GM12878 (cell line): Measurements from ENCODE around the gene MFNG. TPM values are rescaled to one million over a fixed set of nuclear protein-coding genes. Genes with fewer than 3 reads are reported as not detected.

ENCODE experiments used
- ATAC-seq: fragments of 200-7000 bp; cut with Tn5 transposase; 3 replicates; pipeline ENCODE4 v1.9.1; 2020; ENCODE audit warnings: mild to moderate bottlenecking, moderate library complexity
- BruUV-seq: library from RNA; stranded (reverse); fragments of 400-500 nt; replicated peaks from 2 replicates; lab custom pipeline; 2021; lab: Mats Ljungman, UMichigan
- CTCF ChIA-PET: fragments of 300-600 bp; sonication (Branson Sonifier 250); formaldehyde crosslinking; extraction: SDS; loops from one replicate; lab custom pipeline; 2021; ENCODE audit warnings: inconsistent platforms; lab: Yijun Ruan, JAX
- POLR2A ChIA-PET: fragments of 350-600 bp; formaldehyde crosslinking; extraction: SDS; loops from one replicate; lab custom pipeline; 2021; ENCODE audit warnings: inconsistent platforms; lab: Charles Lee
- RAD21 ChIA-PET: fragments of 300-600 bp; sonication (Branson Sonifier 250); formaldehyde crosslinking; loops from one replicate; lab custom pipeline; 2023; ENCODE audit warnings: antibody characterized with exemption; ENCODE audit not compliant: unreplicated experiment; lab: Charles Lee
- SMC1A ChIA-PET: fragments of 300-600 bp; sonication (Branson Sonifier 250); formaldehyde crosslinking; loops from one replicate; lab custom pipeline; 2023; ENCODE audit not compliant: unreplicated experiment, uncharacterized antibody; lab: Charles Lee
- DNase-seq: peaks from one replicate; pipeline ENCODE4 v3.0.0-alpha.2; 2011; ENCODE audit warnings: low read depth, low spot score
- FAIRE-seq: peaks from 3 replicates; lab custom pipeline; 2011; peaks lifted over from hg19 to GRCh38; lab: Jason Lieb, UNC
- H2AFZ ChIP-seq: 2 replicates; pipeline ENCODE4 v1.6.0; 2011; ENCODE audit warnings: low read depth, low read length, control low read depth; ENCODE audit not compliant: control insufficient read depth
- H3K27ac ChIP-seq: 2 replicates; pipeline ENCODE4 v1.5.1; 2011; ENCODE audit warnings: control low read depth; ENCODE audit not compliant: control insufficient read depth, insufficient read depth
- H3K27me3 ChIP-seq, 2 experiments: replicated peaks in 1 of 2; 2 replicates each; pipeline versions ENCODE4 v1.6.0 to v1.6.1; 2011; ENCODE audit warnings: low read length in 1 of 2; ENCODE audit not compliant: control insufficient read depth in 2 of 2, insufficient read depth in 2 of 2
- H3K36me3 ChIP-seq, 2 experiments: 2 replicates each; pipeline ENCODE4 v1.5.1; 2011; ENCODE audit warnings: low read length in 1 of 2; ENCODE audit not compliant: control insufficient read depth in 2 of 2, insufficient read depth in 2 of 2
- H3K4me1 ChIP-seq: 2 replicates; pipeline ENCODE4 v1.6.1; 2011; ENCODE audit warnings: mild to moderate bottlenecking, low read length, moderate library complexity, mixed read lengths; ENCODE audit not compliant: control insufficient read depth, insufficient read depth
- H3K4me2 ChIP-seq: 2 replicates; pipeline ENCODE4 v1.6.0; 2011; ENCODE audit warnings: control low read depth; ENCODE audit not compliant: control insufficient read depth, insufficient read depth
- H3K4me3 ChIP-seq: fragments of 200-600 bp; sonication (generic); 2 replicates; pipeline ENCODE4 v1.5.1; 2016
- H3K79me2 ChIP-seq: 2 replicates; pipeline ENCODE4 v1.6.0; 2011; ENCODE audit warnings: low read length; ENCODE audit not compliant: control insufficient read depth, insufficient read depth
- H3K9ac ChIP-seq: 2 replicates; pipeline ENCODE4 v1.8.0; 2011; ENCODE audit warnings: low read length, control low read depth, mixed read lengths; ENCODE audit not compliant: control insufficient read depth, insufficient read depth
- H3K9me3 ChIP-seq: replicated peaks from 3 replicates; pipeline ENCODE4 v1.5.1; 2011; ENCODE audit warnings: mild to moderate bottlenecking, low read length; ENCODE audit not compliant: control insufficient read depth, insufficient read depth
- H4K20me1 ChIP-seq: 2 replicates; pipeline ENCODE4 v1.6.0; 2011; ENCODE audit not compliant: control insufficient read depth, insufficient read depth
- CREB1 ChIP-seq: IDR thresholded peaks from 2 replicates; pipeline ENCODE4 v1.6.1; 2012; ENCODE audit warnings: low read depth, mild to moderate bottlenecking, inconsistent platforms
- CUX1 ChIP-seq: IDR thresholded peaks from 2 replicates; pipeline ENCODE4 v1.6.1; 2012; ENCODE audit warnings: improper control_type of control experiment, low read depth, low read length; ENCODE audit not compliant: insufficient replicate concordance
- IKZF2 ChIP-seq, 2 experiments: fragments of 450-650 bp; IDR thresholded peaks; 2 replicates each; pipeline ENCODE4 v1.6.1; 2017; ENCODE audit warnings: mild to moderate bottlenecking in 2 of 2, moderate library complexity in 2 of 2
- MYC ChIP-seq: IDR thresholded peaks from 2 replicates; pipeline ENCODE4 v1.6.1; 2011; ENCODE audit warnings: mild to moderate bottlenecking, low read length, moderate library complexity, inconsistent platforms; ENCODE audit not compliant: insufficient read depth, insufficient replicate concordance, insufficient read length, severe bottlenecking
- WGBS: methylation state at CpG from one replicate; pipeline ENCODE4 v1.1.6; 2016; ENCODE audit warnings: low lambda C conversion rate; ENCODE audit not compliant: insufficient replicate concordance, insufficient coverage; ENCODE audit errors: missing lambda C conversion rate; 5-methylcytosine and 5-hydroxymethylcytosine counted together
- in situ Hi-C: fragments of 300-500 bp; cut with MboI; formaldehyde crosslinking; loops from 9 replicates; pipeline ENCODE4 v1.14.3; 2018; ENCODE audit warnings: mixed read lengths
- intact Hi-C: fragments of 100-400 bp; cut with micrococcal nuclease; formaldehyde crosslinking; loops from one replicate; pipeline ENCODE4 v1.14.2; 2022; ENCODE audit not compliant: unreplicated experiment
- polyA plus RNA-seq, 11 experiments: library from polyadenylated mRNA; depleted of rRNA in 4 of 11; unstranded in 6 of 11; stranded (reverse) in 5 of 11; fragments of >200 nt; fragmentation: Nextera tagmentation in 4 of 11; fragmentation: Illumina TruSeq in 1 of 11; extraction: Ambion mirVana in 4 of 11; extraction: Trizol in 1 of 11; gene quantifications; 1 replicate in 1 of 11; 2 replicates in 10 of 11; pipeline versions ENCODE4 v1.2.1 to v1.2.3, GENCODE V29; 2011 to 2016; ENCODE audit warnings: inconsistent platforms in 2 of 11, missing spikeins in 2 of 11, low read depth in 1 of 11
- total RNA-seq, 4 experiments: library from RNA; depleted of rRNA in 3 of 4; stranded (reverse); fragments of >200 nt in 3 of 4; fragmentation: Illumina TruSeq in 1 of 4; extraction: Trizol in 1 of 4; gene quantifications; 2 replicates each; pipeline versions ENCODE4 v1.2.1 to v1.2.3, GENCODE V29; 2013 to 2021
- TF ChIP-seq, protein P1 (sequence below): fragments of 450-650 bp; IDR thresholded peaks from 2 replicates; pipeline ENCODE4 v1.6.1; 2017; ENCODE audit warnings: mild to moderate bottlenecking, moderate library complexity

The MFNG gene
- total and polyA plus RNA-seq, 10 of the 15 experiments (the other 5 are each of a cell fraction or from before 2014, with no cell fraction given), result 11.5 to 117 (median 68.5) TPM

DNA sequence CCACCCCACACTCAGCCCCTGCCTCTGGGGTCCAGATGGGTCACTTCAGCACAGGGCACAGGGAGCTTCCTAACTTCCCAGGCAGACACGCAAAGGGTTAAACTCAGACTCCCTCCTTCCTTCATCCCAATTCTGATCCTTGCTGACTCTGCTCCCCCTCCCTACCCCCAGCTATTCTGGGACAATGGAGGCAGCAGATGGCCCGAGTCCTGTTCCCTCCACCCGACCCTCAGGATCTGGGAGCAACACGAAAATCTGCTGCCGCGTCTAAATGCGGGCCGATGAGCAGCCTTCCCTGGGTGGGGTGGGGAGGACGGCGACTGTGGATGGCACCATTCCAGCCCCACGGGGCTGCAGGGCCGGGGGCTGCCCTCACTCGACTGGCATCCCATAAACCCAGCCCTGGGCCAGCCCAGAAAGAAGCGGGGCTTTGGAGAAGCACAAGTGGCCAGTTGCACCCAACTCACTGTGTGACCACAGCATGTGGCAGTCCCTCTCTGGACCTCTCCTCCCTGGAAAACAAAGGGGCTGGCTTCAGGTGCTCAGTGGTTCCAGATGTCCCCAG is 18.7 kb downstream of the MFNG start:
- WGBS, result 94% methylated on average over 13 of the region's 14 CpGs
- DNase-seq (no peak), FAIRE-seq (no peak), ATAC-seq (no peak)
- Histone ChIP-seq H3K27me3 (no peaks in the 10 kb centered on the region), H3K4me1 (peaks cover 12% of the 10 kb centered on the region), H3K9ac (no peak overlapping the region), H3K27ac (no peak overlapping the region), H3K4me3 (no peak overlapping the region), H3K4me2 (no peak overlapping the region), H4K20me1 (no peaks in the 10 kb centered on the region; the same call in 1 of the 2 replicates), H3K36me3 (peaks cover 8% of the 10 kb centered on the region in 2 experiments; a peak in 2 of 4 replicates), H2AFZ (no peak overlapping the region), H3K79me2 (no peaks in the 10 kb centered on the region), H3K9me3 (no peaks in the 10 kb centered on the region)
- in situ Hi-C loops, result no loop called here
- intact Hi-C loops, result no loop called here
- ChIA-PET RAD21 (no interaction called here), SMC1A (no interaction called here), POLR2A (no interaction called here), CTCF (interaction anchor here (1.4 kb wide), 1 partner anchor 9 kb away, joined by 3 read pairs; no protein-coding TSS in a partner anchor)
- no peak for TF ChIP-seq MYC
- TF ChIP-seq CREB1, result no peak
- TF ChIP-seq CUX1, result no peak
- TF ChIP-seq IKZF2 (IDR thresholded peaks at IDR 0.05), result no peak
- TF ChIP-seq, protein P1, sequence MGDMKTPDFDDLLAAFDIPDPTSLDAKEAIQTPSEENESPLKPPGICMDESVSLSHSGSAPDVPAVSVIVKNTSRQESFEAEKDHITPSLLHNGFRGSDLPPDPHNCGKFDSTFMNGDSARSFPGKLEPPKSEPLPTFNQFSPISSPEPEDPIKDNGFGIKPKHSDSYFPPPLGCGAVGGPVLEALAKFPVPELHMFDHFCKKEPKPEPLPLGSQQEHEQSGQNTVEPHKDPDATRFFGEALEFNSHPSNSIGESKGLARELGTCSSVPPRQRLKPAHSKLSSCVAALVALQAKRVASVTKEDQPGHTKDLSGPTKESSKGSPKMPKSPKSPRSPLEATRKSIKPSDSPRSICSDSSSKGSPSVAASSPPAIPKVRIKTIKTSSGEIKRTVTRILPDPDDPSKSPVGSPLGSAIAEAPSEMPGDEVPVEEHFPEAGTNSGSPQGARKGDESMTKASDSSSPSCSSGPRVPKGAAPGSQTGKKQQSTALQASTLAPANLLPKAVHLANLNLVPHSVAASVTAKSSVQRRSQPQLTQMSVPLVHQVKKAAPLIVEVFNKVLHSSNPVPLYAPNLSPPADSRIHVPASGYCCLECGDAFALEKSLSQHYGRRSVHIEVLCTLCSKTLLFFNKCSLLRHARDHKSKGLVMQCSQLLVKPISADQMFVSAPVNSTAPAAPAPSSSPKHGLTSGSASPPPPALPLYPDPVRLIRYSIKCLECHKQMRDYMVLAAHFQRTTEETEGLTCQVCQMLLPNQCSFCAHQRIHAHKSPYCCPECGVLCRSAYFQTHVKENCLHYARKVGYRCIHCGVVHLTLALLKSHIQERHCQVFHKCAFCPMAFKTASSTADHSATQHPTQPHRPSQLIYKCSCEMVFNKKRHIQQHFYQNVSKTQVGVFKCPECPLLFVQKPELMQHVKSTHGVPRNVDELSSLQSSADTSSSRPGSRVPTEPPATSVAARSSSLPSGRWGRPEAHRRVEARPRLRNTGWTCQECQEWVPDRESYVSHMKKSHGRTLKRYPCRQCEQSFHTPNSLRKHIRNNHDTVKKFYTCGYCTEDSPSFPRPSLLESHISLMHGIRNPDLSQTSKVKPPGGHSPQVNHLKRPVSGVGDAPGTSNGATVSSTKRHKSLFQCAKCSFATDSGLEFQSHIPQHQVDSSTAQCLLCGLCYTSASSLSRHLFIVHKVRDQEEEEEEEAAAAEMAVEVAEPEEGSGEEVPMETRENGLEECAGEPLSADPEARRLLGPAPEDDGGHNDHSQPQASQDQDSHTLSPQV, result no peak
- BruUV-seq, result no TSS peak
